IMR-90 (cell line): Measurements from ENCODE around the gene FARS2. TPM values are rescaled to one million over a fixed set of nuclear protein-coding genes. Genes with fewer than 3 reads are reported as not detected.

Experiments used
- ATAC-seq: fragments of 200-7000 bp; cut with Tn5 transposase; 2 replicates; pipeline ENCODE4 v1.9.1; 2020; ENCODE audit warnings: low read depth, mild to moderate bottlenecking, moderate library complexity
- BruUV-seq: library from RNA; stranded (reverse); fragments of 400-500 nt; replicated peaks from 2 replicates; lab custom pipeline; 2021; lab: Mats Ljungman, UMichigan
- CTCF ChIA-PET: fragments of 300-600 bp; formaldehyde crosslinking; extraction: SDS; loops from one replicate; lab custom pipeline; 2021; ENCODE audit warnings: antibody characterized with exemption; lab: Yijun Ruan, JAX
- POLR2A ChIA-PET: fragments of 300-600 bp; sonication (Branson Sonifier 250); formaldehyde crosslinking; loops from one replicate; lab custom pipeline; 2022; ENCODE audit warnings: antibody characterized with exemption; ENCODE audit not compliant: unreplicated experiment; lab: Charles Lee
- DNase-seq: peaks from one replicate; pipeline ENCODE4 v3.0.0; 2013
- H2AFZ ChIP-seq: replicated peaks from 2 replicates; pipeline ENCODE3; 2013; ENCODE audit warnings: low read length, mild to moderate bottlenecking; ENCODE audit not compliant: poor library complexity
- H2AK5ac ChIP-seq: 2 replicates; pipeline ENCODE4 v1.6.1; 2013; ENCODE audit warnings: low read depth, low read length, inconsistent platforms
- H2AK9ac ChIP-seq: replicated peaks from 2 replicates; pipeline ENCODE3; 2013; ENCODE audit warnings: mild to moderate bottlenecking, low read depth, low read length, moderate library complexity; ENCODE audit not compliant: poor library complexity
- H2BK120ac ChIP-seq: 2 replicates; pipeline ENCODE4 v1.6.1; 2013; ENCODE audit warnings: low read depth, low read length, inconsistent platforms
- H2BK15ac ChIP-seq: 3 replicates; pipeline ENCODE4 v1.6.1; 2013; ENCODE audit warnings: low read depth, low read length, inconsistent platforms
- H2BK20ac ChIP-seq: 2 replicates; pipeline ENCODE4 v1.6.1; 2013; ENCODE audit warnings: low read depth, mild to moderate bottlenecking, inconsistent platforms, low read length, moderate library complexity
- H2BK5ac ChIP-seq: 2 replicates; pipeline ENCODE4 v1.6.1; 2013; ENCODE audit warnings: mild to moderate bottlenecking, low read depth, low read length, inconsistent platforms; ENCODE audit not compliant: poor library complexity, severe bottlenecking
- H3K14ac ChIP-seq: replicated peaks from 2 replicates; pipeline ENCODE4 v1.6.1; 2013; ENCODE audit warnings: low read depth, low read length, inconsistent platforms
- H3K18ac ChIP-seq: 2 replicates; pipeline ENCODE4 v1.6.1; 2013; ENCODE audit warnings: low read depth, low read length, control low read depth
- H3K23ac ChIP-seq: 2 replicates; pipeline ENCODE4 v1.6.1; 2013; ENCODE audit warnings: low read depth, low read length, inconsistent platforms
- H3K27ac ChIP-seq: 2 replicates; pipeline ENCODE4 v1.5.1; 2013; ENCODE audit warnings: mild to moderate bottlenecking, control low read depth, low read length; ENCODE audit not compliant: insufficient read depth
- H3K27me3 ChIP-seq: 2 replicates; pipeline ENCODE4 v1.6.1; 2013; ENCODE audit warnings: low read length; ENCODE audit not compliant: control insufficient read depth, insufficient read depth
- H3K36me3 ChIP-seq: 2 replicates; pipeline ENCODE4 v1.6.1; 2013; ENCODE audit warnings: low read length, mixed read lengths; ENCODE audit not compliant: control insufficient read depth, insufficient read depth
- H3K4ac ChIP-seq: 2 replicates; pipeline ENCODE4 v1.6.1; 2013; ENCODE audit warnings: low read depth, low read length, inconsistent platforms
- H3K4me1 ChIP-seq: 2 replicates; pipeline ENCODE4 v1.6.1; 2013; ENCODE audit warnings: low read length, mixed read lengths; ENCODE audit not compliant: control insufficient read depth, insufficient read depth
- H3K4me2 ChIP-seq: 2 replicates; pipeline ENCODE4 v1.6.1; 2013; ENCODE audit warnings: low read depth, mild to moderate bottlenecking, control low read depth, low read length, moderate library complexity
- H3K4me3 ChIP-seq: 2 replicates; pipeline ENCODE4 v1.5.1; 2013; ENCODE audit warnings: low read depth, mild to moderate bottlenecking, control low read depth, low read length, moderate library complexity; ENCODE audit not compliant: insufficient read depth
- H3K56ac ChIP-seq: 2 replicates; pipeline ENCODE4 v1.6.1; 2013; ENCODE audit warnings: low read length, inconsistent platforms; ENCODE audit not compliant: insufficient read depth; ENCODE audit errors: extremely low read depth
- H3K79me1 ChIP-seq, 2 experiments: 2 replicates each; pipeline ENCODE4 v1.6.1; 2013; ENCODE audit warnings: low read length in 2 of 2, inconsistent platforms in 1 of 2, low read depth in 1 of 2
- H3K9ac ChIP-seq: 2 replicates; pipeline ENCODE4 v1.6.1; 2013; ENCODE audit warnings: low read depth, low read length, control low read depth
- H3K9me1 ChIP-seq: 2 replicates; pipeline ENCODE4 v1.6.1; 2013; ENCODE audit warnings: low read length, inconsistent platforms; ENCODE audit not compliant: insufficient read depth
- H3K9me3 ChIP-seq: 2 replicates; pipeline ENCODE4 v1.6.1; 2013; ENCODE audit warnings: low read length; ENCODE audit not compliant: control insufficient read depth, insufficient read depth
- H4K20me1 ChIP-seq: 2 replicates; pipeline ENCODE4 v1.6.1; 2013; ENCODE audit warnings: low read length, inconsistent platforms; ENCODE audit not compliant: insufficient read depth
- H4K5ac ChIP-seq: 2 replicates; pipeline ENCODE4 v1.6.1; 2013; ENCODE audit warnings: mild to moderate bottlenecking, low read depth, low read length, control low read depth
- H4K8ac ChIP-seq, 2 experiments: 2 replicates each; pipeline ENCODE4 v1.6.1; 2013; ENCODE audit warnings: low read depth in 2 of 2, low read length in 2 of 2, control low read depth in 1 of 2, inconsistent platforms in 1 of 2
- H4K91ac ChIP-seq: 2 replicates; pipeline ENCODE4 v1.6.1; 2013; ENCODE audit warnings: low read depth, low read length, inconsistent platforms; ENCODE audit not compliant: insufficient read depth
- BHLHE40 ChIP-seq: fragments of 150-350 bp; IDR thresholded peaks from 2 replicates; pipeline ENCODE4 v1.6.1; 2016; ENCODE audit warnings: mild to moderate bottlenecking, low read depth, low read length
- CEBPB ChIP-seq: IDR thresholded peaks from 2 replicates; pipeline ENCODE4 v1.6.1; 2012; ENCODE audit warnings: low read depth, low read length, improper control_type of control experiment
- CHD1 ChIP-seq: IDR thresholded peaks from 2 replicates; pipeline ENCODE4 v1.6.1; 2012; ENCODE audit warnings: low read depth, low read length, improper control_type of control experiment
- CTCF ChIP-seq: conservative IDR thresholded peaks from 2 replicates; pipeline ENCODE4 v1.5.1; 2012; ENCODE audit warnings: mild to moderate bottlenecking, low read depth, low read length, improper control_type of control experiment
- ELK1 ChIP-seq: fragments of 150-350 bp; IDR thresholded peaks from 2 replicates; pipeline ENCODE4 v1.6.1; 2016; ENCODE audit warnings: low read depth, mild to moderate bottlenecking, low read length, moderate library complexity, borderline replicate concordance
- FOS ChIP-seq: fragments of 150-350 bp; IDR thresholded peaks from 2 replicates; pipeline ENCODE4 v1.6.1; 2016; ENCODE audit warnings: low read depth, low read length
- MAFK ChIP-seq: IDR thresholded peaks from 2 replicates; pipeline ENCODE4 v1.6.1; 2012; ENCODE audit warnings: low read depth, low read length, improper control_type of control experiment
- MAZ ChIP-seq: IDR thresholded peaks from 2 replicates; pipeline ENCODE4 v1.6.1; 2012; ENCODE audit warnings: low read depth, mild to moderate bottlenecking, low read length, improper control_type of control experiment, moderate library complexity, borderline replicate concordance
- MXI1 ChIP-seq: IDR thresholded peaks from 2 replicates; pipeline ENCODE4 v1.6.1; 2012; ENCODE audit warnings: low read depth, mild to moderate bottlenecking, low read length, moderate library complexity, borderline replicate concordance
- NFE2L2 ChIP-seq: fragments of 150-350 bp; IDR thresholded peaks from 2 replicates; pipeline ENCODE4 v1.6.1; 2016; ENCODE audit warnings: low read depth, mild to moderate bottlenecking, low read length
- POLR2A ChIP-seq: IDR thresholded peaks from 2 replicates; pipeline ENCODE4 v1.6.1; 2012; ENCODE audit warnings: mild to moderate bottlenecking, low read depth, low read length
- RAD21 ChIP-seq: IDR thresholded peaks from 2 replicates; pipeline ENCODE4 v1.6.1; 2012; ENCODE audit warnings: low read length, improper control_type of control experiment
- RCOR1 ChIP-seq: IDR thresholded peaks from 2 replicates; pipeline ENCODE4 v1.6.1; 2012; ENCODE audit warnings: mild to moderate bottlenecking, low read length, improper control_type of control experiment; ENCODE audit not compliant: insufficient replicate concordance
- RFX5 ChIP-seq: IDR thresholded peaks from 2 replicates; pipeline ENCODE4 v1.8.0; 2012; ENCODE audit warnings: low read depth, mild to moderate bottlenecking, low read length, moderate library complexity
- USF2 ChIP-seq: fragments of 150-350 bp; IDR thresholded peaks from 2 replicates; pipeline ENCODE4 v1.6.1; 2017; ENCODE audit warnings: mild to moderate bottlenecking, antibody characterized with exemption, low read length, low read depth
- WGBS, 2 experiments: methylation state at CpG; one replicate each; pipeline versions ENCODE4 v1.1.5 to v1.1.7; 2013; ENCODE audit warnings: missing lambda C conversion rate in 2 of 2; ENCODE audit not compliant: insufficient read length in 1 of 2; ENCODE audit errors: extremely low coverage in 2 of 2; 5-methylcytosine and 5-hydroxymethylcytosine counted together
- dilution Hi-C: fragments of 300-500 bp; cut with HindIII; formaldehyde crosslinking; loops from one replicate; pipeline ENCODE4 v1.14.3; 2018; ENCODE audit warnings: low sequenced_read_pairs; ENCODE audit not compliant: unreplicated experiment
- in situ Hi-C: fragments of 300-500 bp; cut with MboI; formaldehyde crosslinking; loops from 3 replicates; pipeline ENCODE4 v1.14.3; 2019; ENCODE audit warnings: low sequenced_read_pairs, inconsistent platforms, mixed read lengths
- intact Hi-C: fragments of 100-400 bp; cut with micrococcal nuclease; formaldehyde crosslinking; loops from 2 replicates; pipeline ENCODE4 v1.10.0; 2022
- polyA plus RNA-seq, 3 experiments: library from polyadenylated mRNA; depleted of rRNA; stranded (reverse); fragments of >200 nt; gene quantifications; 2 replicates each; pipeline ENCODE4 v1.2.3, GENCODE V29; 2012; ENCODE audit warnings: low replicate concordance in 1 of 3
- total RNA-seq: library from RNA; depleted of rRNA; stranded (reverse); fragments of >200 nt; gene quantifications from 2 replicates; pipeline ENCODE4 v1.2.3, GENCODE V29; 2012

Gene FARS2
- total and polyA plus RNA-seq, 2 of the 4 experiments (the other 2 are of a cell fraction): 12.1 to 28.9 TPM

GRCh38 chr6:5632348-5632935 lies 371.1 kb downstream of the FARS2 start:
- Histone ChIP-seq H2AK5ac (no peak overlapping the region), H2BK120ac (no peak overlapping the region), H3K9ac (no peak overlapping the region), H2AK9ac (no peak overlapping the region), H3K4me2 (no peak overlapping the region), H3K4me3 (no peak overlapping the region), H2BK15ac (no peak overlapping the region), H4K5ac (no peak overlapping the region), H3K23ac (no peak overlapping the region), H4K91ac (no peak overlapping the region), H3K36me3 (no peaks in the 10 kb centered on the region), H3K79me1 (no peaks in the 10 kb centered on the region), H3K27ac (no peak overlapping the region), H3K9me1 (no peaks in the 10 kb centered on the region), H3K27me3 (no peaks in the 10 kb centered on the region), H2AFZ (no peak overlapping the region), H4K8ac (no peak overlapping the region), H3K14ac (no peak overlapping the region), H3K9me3 (no peaks in the 10 kb centered on the region), H2BK5ac (no peak overlapping the region), H2BK20ac (no peak overlapping the region), H3K18ac (no peak overlapping the region), H3K4me1 (no peaks in the 10 kb centered on the region), H3K4ac (no peak overlapping the region), H3K56ac (no peak overlapping the region), H4K20me1 (no peaks in the 10 kb centered on the region)
- ChIA-PET POLR2A (no interaction called here), CTCF (no interaction called here)
- WGBS, 2 experiments: no CpG with 5 or more reads among the region's 7 CpGs
- intact Hi-C loops (no loop called here), dilution Hi-C loops (no loop called here), in situ Hi-C loops (no loop called here)
- no TSS peak for BruUV-seq
- DNase-seq (no peak), ATAC-seq (no peak)
- TF ChIP-seq BHLHE40 (no peak), RFX5 (no peak), FOS (no peak), MAFK (no peak), CEBPB (no peak), MAZ (no peak), RCOR1 (no peak), CHD1 (no peak), CTCF (no peak), NFE2L2 (no peak), RAD21 (no peak), MXI1 (no peak), POLR2A (no peak), ELK1 (no peak), USF2 (no peak)
